Measurements from ENCODE around the gene RIBC2.
A peak's percentile ranks its signal among the peaks of the same experiment; 100 is the strongest.
"Not testable (repeated sequence)": the region's sequence is repeated elsewhere in the genome, so short reads cannot be mapped to it uniquely, and the experiment has no call there.

The RIBC2 gene, protein sequence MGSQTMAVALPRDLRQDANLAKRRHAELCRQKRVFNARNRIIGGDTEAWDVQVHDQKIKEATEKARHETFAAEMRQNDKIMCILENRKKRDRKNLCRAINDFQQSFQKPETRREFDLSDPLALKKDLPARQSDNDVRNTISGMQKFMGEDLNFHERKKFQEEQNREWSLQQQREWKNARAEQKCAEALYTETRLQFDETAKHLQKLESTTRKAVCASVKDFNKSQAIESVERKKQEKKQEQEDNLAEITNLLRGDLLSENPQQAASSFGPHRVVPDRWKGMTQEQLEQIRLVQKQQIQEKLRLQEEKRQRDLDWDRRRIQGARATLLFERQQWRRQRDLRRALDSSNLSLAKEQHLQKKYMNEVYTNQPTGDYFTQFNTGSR

DNA sequence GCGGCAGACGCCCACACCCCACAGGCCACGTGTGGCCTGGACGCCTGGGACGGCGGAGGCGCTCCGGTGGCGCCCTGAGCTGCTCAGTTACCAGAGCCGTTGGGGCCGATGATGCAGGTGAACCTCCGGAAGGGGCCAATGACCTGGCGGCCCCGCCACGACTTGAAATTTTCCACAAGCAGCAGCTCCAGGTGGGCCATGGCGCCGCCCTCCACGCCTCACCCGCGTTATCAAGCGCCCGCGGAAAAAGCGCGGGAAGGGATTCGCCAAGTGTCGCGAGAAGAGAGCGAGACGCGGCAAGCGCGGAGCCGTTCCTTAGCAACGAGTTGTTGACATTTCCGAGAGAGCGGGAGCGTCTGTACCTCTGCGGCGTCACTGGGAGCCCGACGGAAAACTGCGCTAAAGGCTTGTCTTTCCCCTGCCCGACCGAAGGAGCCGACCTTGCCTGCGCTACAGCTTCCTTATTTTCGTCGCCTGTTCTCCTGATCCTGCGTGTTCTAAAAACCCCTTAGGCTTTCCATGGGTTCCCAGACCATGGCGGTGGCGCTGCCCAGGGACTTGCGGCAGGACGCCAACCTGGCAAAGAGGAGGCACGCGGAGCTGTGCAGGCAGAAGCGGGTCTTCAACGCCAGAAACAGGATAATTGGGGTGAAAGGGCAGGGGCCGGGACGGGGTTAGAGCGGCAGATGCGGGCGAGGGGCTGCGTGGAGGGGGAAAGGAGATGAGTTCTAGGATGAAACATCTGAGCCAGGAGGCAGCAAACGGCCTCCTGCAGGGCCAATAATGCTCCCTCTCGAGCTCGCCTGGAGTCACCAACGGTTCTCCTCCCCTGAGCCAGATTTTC is at the start of gene RIBC2, which contains the start of gene SMC1B:
RIBC2 (plus strand) TSS at position 326 of the 844 bp plus-strand sequence; CDS start at position 520, 194 bp downstream.
SMC1B (minus strand) TSS at position 232 of the 844 bp plus-strand sequence; CDS start at position 200, 32 bp downstream.
- DNase-seq: peak; percentile 75

DNA sequence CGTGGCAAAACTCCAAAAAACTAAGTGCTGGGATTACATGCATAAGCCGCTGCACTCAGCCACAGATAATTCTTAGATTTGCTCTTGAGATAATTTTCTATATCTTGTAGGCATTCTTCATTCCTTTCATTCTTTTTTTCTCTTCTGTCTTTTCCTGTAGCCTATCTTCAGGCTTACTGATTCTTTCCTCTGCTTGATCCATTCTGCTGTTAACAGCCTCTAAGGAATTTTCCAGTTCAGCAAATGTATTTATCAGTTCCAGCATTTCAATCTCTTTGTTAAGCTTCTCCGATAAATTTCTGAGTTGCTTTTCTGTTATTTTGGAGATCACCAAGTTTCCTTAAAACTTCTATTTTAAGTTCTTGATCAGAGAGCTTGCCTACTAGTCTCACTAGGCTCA is 46.8 kb upstream of the RIBC2 start:
- no peak for DNase-seq

DNA sequence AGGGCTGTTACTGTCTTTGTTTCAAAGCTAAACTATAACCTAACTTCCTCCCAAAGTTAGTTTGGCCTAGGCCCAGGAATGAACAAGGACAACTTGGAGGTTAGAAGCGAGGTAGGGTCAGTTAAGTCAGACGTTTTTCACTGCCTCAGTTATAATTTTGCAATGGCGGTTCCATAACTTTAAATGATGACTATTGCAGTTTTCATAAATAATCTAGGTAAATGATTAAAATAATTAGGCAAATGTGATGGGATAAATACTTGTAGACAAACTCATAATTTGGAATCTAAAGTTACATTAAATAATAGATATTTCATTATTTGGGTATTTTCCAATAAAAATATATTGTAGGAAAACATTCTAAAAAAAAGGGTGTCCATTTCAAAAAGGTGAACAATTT is 39.9 kb upstream of the RIBC2 start:
- DNase-seq: not testable (repeated sequence)

DNA sequence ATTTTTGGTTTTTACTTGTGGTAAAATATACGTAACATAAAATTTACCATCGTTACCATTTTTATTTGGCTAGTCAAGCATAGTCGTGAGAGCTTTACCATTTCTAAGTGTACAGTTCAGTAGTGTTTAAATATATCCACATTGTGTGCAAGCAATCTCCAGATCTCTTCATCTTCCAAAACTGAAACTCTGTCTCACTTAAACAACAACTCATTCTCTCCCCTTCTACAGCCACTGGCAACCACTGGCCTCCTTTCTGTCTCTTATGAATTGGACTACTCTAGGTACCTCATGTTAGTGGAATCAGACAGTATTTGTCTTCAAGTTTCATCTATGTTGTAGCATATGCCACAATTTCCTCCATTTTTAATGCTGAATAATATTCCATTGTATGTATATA is 37.5 kb upstream of the RIBC2 start:
- no peak for DNase-seq

DNA sequence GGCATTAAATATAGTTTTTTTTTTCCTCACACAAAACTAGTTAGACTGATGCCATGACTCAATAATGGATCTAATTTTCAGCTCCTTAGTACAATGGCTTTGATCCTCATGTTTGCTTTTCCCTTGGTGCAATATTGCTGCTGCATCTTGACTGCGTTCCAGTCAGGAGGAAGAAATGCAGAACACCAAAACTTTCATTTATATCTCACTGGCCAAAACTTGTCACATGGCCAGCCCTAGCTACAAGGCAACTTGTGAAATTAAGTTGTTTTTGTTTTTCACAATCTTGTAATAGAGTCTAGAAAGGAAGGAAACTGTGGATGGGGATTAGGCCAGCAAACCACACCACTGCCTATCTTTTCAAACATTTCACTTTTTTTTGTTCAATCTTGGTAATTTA is 36.8 kb upstream of the RIBC2 start:
- DNase-seq: peak; percentile 65

DNA sequence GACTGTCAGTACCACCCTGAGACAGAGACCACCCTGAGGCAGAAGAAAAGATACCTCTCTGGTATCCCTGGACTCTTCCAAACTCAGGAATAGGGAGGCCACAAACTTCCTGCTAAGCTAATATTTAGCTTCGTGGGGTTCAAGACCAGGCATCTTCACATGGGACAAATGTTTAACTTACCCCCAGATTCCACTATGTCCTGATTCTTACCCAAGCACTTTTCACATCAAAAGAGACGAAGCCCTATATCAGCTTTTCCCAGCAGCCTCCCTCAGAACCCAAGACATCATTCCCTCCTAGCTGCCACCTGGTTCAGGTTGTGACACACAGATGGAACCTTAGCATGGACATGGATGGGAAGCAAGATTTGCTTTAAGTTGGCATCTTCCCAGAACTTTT is 32.1 kb upstream of the RIBC2 start:
- DNase-seq: no peak

DNA sequence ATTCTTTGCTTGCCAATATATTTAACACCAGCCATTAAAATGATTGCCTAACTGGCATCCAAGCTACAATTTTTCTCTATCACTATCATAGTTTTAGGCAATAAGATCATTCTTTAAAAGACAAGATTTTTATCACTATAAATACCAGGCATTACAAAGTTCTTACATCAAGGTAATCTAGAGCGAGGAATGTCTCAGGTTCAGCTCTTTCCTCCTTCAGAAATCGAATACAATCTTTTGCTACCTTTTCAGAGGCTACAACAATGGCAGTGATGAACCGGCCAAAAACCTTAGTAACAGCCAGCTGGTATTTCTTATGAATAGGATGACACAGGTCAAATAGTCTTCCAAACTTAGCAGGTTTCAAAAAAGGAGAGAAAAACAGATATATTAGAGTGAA is 23.9 kb upstream of the RIBC2 start:
- DNase-seq: no peak

DNA sequence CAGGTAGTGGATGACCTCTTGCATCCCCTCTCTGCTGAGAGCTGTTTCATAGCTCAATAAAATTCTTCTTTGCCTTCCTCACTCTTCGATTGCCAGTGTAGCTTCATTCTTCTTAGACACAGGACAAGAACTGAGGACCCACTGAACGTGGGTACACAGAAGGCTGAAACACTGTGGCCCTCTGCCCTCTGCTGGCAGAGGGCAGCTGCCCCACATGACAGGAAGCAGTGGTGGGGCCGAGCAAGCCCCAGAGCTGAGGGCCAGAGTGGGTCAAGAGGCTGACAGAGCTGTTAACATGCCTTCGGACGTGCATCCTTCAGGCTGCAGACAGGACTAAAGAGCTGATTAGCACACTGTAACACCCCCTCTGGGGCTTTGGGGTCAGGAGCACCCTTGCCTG is 15.7 kb upstream of the RIBC2 start:
- peak; percentile 12 for DNase-seq

DNA sequence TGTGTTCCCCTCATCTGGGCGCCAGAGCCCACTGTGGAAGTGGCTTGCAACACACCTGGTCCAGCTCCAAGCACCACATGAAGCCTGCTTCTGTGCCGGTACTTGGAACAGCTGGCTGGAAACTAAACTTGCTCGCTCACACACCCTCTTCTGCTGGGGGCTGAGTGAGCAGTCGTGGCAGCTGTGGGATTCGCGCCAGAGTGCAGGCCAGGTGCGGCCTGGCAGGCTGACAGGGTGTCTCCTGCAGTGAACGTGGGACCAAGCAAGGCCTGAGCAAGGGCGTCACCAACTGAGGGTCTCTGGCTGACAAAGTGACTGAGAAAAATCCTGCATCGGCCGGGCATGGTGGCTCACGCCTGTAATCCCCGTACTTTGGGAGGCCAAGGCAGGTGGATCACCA is 15.3 kb upstream of the RIBC2 start:
- DNase-seq: no peak

DNA sequence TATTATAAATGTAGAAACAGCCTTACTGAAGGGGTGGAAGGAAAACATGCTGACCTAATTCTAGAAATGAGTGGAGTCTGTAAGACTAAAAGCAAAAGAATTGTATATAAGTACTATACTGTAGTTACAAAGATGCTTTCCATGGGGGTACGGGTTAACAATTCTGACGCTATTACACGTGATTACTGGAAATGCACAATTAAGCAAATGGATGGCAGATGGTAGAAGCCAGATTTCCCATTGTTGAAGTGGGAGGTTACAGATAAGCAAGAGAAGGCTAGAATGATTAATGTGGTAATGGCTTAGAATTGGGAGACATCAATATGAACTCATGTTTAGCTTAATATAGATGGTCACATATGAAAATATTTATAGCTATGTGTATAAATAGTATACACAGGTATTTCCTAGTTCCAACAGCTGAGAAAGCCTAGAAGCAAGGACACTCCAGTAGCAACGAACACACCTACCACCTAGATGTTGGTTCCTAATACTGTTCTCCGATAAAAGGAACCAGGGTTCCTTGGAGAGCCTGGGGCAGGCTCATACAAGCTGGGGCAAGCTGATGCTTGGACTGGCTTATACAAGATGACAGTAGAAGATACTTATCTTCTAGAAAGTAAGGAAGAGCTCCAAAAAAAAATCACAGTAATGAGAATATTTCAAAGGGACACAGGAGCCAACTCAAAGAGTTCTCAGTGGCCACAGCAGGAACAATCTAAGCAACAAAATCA is 13.6 kb upstream of the RIBC2 start:
- DNase-seq: no peak

DNA sequence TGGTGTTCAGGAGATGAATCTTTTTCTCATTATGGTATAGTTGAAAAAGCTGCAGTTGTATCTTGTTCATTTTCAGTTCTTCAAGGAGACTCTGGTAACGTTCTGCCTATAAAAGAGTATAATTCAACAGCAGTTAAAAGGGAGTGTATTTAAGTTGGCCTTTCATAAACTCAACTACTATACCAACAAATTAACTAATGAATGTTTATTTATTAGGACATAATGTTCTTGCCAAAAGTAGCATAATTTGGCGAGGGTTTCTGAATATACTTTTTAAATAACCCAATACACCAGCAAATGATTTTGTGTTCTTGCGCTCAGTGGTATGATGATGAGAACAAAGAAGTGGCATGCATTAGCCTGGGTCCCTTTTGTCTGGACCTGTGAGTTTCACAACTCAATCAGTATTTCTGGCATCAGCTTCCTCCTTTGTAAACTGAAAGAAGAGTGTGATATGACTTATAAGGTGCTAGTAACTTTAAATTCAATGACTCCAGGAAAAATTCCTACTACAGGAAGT is 11.0 kb upstream of the RIBC2 start:
- DNase-seq: no peak

DNA sequence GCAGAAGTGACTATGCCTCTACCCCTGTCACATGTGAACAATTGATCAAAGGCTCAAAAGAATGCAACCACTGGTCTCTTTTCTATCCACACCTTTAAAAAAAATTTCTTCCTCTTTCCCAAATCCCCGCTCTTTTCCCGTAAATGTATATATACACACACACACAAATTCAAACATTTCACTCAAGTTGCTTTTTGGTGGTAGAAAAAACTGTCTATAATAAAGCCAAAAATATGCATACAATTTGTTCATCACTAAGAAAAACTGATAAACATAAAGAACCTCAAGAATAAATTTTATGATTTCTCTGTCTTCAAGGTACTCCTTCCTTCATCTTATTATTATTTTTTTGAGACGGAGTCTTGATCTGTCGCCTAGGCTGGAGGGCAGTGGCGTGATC is 5.7 kb upstream of the RIBC2 start:
- DNase-seq: no peak

DNA sequence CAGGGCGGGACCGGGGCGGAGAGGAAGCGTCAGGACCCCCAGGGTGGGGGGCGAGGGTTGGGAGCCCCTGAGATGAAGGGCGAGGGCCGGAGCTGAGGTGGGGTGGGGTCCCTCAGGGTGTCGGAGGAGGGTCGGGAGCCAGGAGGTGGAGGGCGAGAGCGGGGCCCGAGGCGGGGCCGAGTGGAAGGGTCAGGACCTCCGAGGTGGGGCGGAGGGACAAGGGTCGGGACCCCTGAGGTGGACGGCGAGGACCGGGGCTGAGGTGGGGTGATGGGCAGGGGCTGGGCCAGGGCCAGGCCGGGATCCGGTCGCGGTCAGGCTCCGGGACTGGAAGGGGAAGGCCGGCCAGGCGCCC is 503 bp upstream of the RIBC2 start:
- DNase-seq: no peak

DNA sequence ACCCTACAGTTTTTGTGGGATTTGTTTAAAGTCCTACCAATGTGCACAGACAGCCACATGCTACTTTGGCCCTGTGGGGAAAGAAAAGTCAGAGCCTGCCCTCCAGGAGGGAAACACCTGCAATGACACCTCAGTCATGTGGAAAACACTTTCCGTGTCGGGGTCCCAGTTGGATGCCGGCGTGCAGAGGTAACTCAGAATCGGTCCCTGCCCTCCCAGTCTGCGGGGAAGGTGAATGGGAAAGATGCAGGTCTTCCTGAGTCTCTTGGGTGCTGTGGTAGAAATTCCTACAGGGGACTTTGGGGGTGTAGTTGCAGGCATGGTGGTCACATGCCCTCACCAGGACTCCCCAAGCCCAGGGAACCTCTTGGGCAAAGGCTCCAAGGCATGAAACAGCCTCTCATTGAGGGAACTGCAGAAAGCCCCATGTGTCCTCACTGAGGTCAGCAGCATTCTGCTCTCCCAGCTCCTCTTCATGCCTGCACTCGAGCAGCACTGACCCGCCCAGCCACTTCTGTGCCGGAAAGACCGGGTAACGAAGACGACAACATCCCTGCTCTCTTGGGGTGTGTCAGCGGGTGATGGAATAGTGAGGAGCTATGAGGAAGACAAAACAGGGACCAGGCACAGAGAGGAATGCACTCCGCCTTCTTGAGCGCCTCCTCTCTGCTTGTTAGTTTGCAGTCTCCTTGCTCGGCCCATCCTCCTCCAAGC is 4.7 kb downstream of the RIBC2 start:
- DNase-seq: no peak

DNA sequence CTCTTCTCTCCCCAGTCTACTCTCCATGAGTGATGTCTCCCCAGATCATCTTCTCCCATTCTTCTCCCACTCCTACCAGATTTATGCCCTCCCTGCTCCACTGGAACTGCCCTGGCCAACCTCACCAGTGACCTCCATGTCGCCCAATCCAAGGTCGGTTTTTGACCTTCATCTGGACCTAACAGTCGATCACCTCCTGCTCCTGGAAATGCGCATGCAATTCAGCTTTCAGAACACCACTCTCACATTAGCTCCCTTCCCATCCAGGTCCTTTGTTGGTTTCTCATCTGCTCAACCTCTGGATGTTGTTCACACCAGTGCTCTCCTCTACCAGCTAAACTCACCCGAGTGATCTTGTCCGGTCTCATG is 5.3 kb downstream of the RIBC2 start:
- DNase-seq: no peak

DNA sequence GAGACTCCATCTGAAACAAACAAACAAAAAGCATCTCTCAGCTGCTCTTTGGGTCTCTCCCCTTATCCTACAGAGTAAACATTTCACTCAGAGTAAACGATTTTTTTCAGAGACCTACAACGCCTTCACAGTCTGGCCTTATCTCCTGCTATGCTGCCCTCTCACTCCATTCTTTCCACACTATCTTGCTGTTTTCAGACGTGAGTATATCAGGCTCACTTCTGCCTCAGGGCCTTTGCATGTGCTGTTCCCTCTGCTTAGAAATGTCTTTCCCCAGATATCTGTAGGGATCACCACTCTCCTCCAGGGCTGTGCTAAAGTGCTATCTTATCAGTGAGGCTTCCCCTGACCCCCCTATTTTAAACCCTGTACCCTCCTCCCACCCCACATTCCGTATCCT is 6.5 kb downstream of the RIBC2 start:
- no peak for DNase-seq

DNA sequence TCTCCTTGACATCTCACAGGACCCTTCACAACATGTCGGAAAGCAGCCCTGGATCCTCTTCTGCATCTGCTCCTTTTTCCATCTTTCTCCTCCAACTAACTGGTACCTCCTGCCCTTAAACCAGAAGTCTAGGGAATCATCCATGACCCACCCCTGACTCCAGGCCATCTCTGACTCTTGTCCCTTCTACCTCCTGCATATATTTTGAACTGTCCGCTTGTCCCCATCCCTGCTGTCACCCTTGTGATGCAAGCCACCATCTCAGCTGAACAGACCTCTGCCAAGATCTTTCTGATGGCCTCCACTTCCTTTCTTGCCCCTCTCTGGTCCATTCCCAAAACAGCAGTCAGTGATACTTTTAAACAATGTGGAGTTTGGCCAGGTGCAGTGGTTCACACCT is 7.0 kb downstream of the RIBC2 start:
- no peak for DNase-seq

DNA sequence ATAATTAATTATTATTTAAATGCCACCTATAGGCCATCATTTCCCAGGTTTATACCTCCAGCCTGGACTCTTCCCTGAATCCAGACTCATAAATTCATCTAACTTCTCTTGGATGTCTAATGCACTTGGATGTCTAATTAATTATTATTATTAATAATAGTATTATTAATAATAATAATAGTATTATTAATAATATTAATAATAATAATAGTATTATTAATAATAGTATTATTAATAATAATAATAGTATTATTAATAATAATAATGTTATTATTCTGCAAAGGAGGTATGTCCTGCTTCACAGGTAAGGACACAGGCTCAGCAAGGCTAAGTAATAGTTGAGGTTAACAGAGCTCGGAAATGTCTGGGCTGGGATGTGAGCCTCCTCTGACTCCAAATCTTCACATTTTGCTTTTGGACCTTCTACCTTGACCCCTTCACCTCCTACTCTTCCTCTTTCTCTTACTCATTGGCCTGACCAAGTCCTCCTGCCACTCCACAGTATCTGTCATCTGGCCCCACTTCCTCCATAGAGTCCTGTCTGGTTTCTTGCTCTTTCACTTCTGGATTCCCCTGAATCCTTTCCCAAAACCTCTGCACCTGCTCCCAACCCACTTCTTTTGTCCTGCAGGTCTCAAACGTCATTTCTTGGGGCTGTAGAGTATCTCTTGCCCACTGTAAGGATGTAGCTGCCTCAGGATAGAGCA is 8.0 kb downstream of the RIBC2 start:
- peak; percentile 65 for DNase-seq

DNA sequence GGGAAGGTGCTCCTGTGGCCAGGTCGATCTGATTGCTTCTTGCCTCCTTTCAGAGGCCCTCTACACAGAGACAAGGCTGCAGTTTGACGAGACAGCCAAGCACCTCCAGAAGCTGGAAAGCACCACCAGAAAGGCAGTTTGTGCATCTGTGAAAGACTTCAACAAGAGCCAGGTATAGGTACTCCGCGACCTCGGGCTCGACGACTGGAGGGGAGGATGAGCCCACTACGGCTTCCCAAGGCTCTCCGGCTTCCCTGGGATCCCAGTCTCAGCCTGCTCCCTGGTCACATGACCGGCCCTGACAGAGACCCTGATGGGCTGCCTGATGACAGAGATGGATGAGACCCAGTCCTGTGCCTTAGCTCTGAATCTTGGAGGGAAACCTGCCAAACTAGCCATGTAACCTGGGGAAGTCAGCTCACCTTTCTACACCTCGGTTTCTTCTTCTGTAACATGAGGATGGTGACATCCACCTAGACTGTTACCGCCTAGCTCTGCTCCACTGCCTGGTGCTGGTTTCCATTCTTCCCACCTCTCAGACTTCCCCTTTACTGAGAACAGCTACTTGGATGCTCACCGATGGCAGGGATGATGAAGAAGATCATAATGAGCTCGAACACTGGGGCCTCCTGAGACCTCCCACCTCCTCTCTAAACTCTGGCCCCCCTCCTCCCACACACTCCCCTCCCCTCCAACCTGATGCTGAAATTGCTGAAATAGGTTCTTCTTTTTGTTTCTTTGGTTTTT is 8.9 kb downstream of the RIBC2 start:
- DNase-seq: peak; percentile 14

DNA sequence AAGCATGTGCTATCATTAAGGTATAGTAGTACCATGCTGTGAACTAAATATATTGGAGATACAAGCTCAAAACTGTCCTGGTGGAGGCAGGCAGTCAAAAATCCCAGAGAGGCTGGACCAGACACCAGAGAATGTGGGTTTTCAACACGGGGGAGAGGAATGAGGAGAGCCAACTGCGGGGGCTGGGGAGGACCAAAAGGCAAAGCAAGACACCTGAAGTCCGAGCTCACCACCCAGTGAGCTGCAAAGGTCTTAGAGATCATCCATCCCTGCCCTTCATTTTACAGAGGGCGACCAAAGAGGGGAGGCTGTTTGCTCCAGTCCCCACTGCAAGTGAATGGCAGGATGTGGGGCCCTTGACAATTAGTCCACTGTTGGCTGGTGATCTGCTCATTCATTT is 10.0 kb downstream of the RIBC2 start:
- DNase-seq: no peak

DNA sequence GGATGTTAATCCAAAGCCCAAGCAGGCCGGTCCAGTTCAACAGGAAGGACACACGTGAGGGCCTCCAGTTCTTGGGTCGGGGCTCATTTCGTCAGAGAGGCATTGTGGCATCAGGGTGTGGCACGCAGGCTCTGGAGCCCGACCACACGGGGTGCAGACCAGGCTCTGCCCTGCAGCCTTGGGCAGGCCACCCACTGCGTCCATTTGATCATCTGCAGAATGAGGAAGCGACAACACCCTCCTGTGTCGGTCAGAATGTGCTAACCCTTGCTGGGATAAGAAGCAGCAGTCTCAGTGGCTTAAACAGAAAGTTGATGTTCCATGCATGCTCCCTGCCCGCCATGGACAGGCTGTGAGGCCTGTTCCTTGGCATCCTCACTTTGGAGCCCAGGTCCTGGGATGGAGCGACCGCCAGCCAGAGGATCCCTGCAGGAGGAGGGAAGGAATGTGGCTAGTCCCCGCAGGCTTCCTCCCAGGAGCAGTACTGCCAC is 10.8 kb downstream of the RIBC2 start:
- DNase-seq: peak; percentile 92
